ENCODE results near the gene CHML. TPM values are rescaled to one million over a fixed set of nuclear protein-coding genes. Genes with fewer than 3 reads are reported as not detected.

CHML gene, protein sequence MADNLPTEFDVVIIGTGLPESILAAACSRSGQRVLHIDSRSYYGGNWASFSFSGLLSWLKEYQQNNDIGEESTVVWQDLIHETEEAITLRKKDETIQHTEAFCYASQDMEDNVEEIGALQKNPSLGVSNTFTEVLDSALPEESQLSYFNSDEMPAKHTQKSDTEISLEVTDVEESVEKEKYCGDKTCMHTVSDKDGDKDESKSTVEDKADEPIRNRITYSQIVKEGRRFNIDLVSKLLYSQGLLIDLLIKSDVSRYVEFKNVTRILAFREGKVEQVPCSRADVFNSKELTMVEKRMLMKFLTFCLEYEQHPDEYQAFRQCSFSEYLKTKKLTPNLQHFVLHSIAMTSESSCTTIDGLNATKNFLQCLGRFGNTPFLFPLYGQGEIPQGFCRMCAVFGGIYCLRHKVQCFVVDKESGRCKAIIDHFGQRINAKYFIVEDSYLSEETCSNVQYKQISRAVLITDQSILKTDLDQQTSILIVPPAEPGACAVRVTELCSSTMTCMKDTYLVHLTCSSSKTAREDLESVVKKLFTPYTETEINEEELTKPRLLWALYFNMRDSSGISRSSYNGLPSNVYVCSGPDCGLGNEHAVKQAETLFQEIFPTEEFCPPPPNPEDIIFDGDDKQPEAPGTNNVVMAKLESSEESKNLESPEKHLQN
- polyA plus RNA-seq (2012; ENCODE audit: insufficient read length, low read depth): 3.8 TPM

DNA sequence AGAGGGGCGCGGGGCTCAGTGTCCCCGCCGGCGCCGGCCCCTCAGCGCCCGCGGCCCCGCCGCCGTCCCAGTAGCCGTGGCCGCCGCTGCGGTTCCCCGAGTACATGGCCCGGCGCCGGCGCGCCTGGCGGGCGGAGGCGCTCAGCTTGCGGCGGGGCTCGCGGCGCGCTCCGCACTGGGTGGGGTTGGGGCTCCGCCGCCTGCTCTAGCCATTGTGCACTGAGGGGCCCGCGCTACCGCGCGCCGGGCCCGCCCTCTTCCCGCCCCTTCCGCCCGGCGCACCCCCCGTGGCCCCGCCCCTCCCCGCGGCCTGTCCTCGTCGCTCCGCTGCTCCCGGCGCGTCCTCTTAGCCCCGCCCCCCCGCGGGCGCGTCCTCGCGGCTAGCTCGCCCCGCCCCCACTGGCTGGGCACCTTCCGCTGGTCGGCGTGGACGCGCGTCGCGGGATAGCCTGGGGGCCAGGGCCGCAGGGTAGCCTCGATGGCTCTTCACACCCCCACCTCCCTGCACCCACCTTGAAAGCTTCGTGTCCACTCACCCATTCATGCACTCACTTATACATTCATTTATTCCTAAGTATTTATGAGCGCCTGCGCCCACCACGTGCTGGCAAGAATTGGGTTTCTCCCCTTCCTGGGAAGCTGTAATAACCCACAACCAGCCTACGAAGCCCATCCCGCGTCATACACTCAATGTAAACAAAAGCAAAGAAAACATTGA is at the start of gene CHML, which contains the start of gene OPN3:
Gene CHML, minus strand, starts transcription at position 221 of the 718 bp plus-strand sequence. CDS start 4,603 bp downstream, outside the sequence.
Gene OPN3, minus strand, starts transcription at position 221 of the 718 bp plus-strand sequence. Its CDS starts 115 bp downstream, at position 106.
- TF ChIP-seq POLR2AphosphoS5 (IDR thresholded peaks at IDR 0.05; ENCODE audit: low read depth, low read length) (peak; percentile 67; the same call in 1 of the 2 replicates), TAF1 (IDR thresholded peaks at IDR 0.05; ENCODE audit: borderline replicate concordance, insufficient read depth, low read length) (peak; percentile 69; the same call in 1 of the 2 replicates), FOXP2 (optimal IDR thresholded peaks at IDR 0.05; ENCODE audit: borderline replicate concordance, extremely low read depth, extremely low read length, insufficient read depth) (peak; percentile 96), SIN3A (IDR thresholded peaks at IDR 0.05; ENCODE audit: borderline replicate concordance, insufficient read depth, low read length) (no peak)
- TF ChIP-seq, protein P1, sequence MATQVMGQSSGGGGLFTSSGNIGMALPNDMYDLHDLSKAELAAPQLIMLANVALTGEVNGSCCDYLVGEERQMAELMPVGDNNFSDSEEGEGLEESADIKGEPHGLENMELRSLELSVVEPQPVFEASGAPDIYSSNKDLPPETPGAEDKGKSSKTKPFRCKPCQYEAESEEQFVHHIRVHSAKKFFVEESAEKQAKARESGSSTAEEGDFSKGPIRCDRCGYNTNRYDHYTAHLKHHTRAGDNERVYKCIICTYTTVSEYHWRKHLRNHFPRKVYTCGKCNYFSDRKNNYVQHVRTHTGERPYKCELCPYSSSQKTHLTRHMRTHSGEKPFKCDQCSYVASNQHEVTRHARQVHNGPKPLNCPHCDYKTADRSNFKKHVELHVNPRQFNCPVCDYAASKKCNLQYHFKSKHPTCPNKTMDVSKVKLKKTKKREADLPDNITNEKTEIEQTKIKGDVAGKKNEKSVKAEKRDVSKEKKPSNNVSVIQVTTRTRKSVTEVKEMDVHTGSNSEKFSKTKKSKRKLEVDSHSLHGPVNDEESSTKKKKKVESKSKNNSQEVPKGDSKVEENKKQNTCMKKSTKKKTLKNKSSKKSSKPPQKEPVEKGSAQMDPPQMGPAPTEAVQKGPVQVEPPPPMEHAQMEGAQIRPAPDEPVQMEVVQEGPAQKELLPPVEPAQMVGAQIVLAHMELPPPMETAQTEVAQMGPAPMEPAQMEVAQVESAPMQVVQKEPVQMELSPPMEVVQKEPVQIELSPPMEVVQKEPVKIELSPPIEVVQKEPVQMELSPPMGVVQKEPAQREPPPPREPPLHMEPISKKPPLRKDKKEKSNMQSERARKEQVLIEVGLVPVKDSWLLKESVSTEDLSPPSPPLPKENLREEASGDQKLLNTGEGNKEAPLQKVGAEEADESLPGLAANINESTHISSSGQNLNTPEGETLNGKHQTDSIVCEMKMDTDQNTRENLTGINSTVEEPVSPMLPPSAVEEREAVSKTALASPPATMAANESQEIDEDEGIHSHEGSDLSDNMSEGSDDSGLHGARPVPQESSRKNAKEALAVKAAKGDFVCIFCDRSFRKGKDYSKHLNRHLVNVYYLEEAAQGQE (IDR thresholded peaks at IDR 0.05; ENCODE audit: insufficient read depth in 1 of 2, low read depth in 2 of 2, low read length in 2 of 2): no peak

DNA sequence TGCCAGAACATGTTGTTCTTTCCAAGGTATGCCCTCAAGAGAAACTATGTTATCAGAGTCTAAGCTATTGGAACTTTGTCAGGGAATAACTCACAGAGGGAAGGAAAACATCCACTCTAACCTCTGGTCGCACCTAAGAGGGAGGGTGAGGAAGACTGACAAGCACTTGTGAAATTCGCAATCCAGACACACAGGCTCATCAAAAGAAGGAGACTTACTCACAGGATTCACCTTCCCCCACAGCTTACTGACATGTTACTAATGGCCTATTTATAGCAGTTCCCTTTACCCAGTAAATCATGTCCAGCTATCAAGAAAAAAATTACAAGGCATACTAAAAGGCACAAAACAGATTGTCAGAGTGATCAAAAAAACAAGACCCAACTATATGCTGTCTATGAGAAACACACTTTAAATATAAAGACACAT is 48.8 kb upstream of the CHML start:
- TF ChIP-seq TAF1 (IDR thresholded peaks at IDR 0.05; ENCODE audit: borderline replicate concordance, insufficient read depth, low read length) (no peak), POLR2AphosphoS5 (IDR thresholded peaks at IDR 0.05; ENCODE audit: low read depth, low read length) (no peak), SIN3A (IDR thresholded peaks at IDR 0.05; ENCODE audit: borderline replicate concordance, insufficient read depth, low read length) (no peak), FOXP2 (optimal IDR thresholded peaks at IDR 0.05; ENCODE audit: borderline replicate concordance, extremely low read depth, extremely low read length, insufficient read depth) (no peak)
- TF ChIP-seq, protein P1 (IDR thresholded peaks at IDR 0.05; ENCODE audit: insufficient read depth in 1 of 2, low read depth in 2 of 2, low read length in 2 of 2): no peak

DNA sequence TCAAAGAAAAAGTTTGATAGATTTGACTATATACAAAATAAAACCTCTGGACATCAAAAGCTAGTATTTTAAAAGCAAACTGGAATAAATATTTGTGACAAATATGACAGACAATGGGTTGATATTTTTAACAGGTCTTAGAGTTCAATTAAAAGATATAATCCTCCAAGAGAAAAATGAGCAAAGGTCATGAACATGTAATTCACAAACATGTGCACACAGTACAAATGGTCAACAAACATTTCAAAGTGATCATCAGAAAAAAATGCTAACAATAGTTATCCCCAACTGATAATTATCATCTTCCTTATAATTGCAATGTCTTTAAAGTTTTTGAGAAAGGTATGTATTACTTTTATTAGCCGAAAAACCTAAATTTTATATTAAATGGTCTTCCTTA is 43.9 kb upstream of the CHML start:
- no peak for TF ChIP-seq SIN3A (IDR thresholded peaks at IDR 0.05; ENCODE audit: borderline replicate concordance, insufficient read depth, low read length)
- TF ChIP-seq POLR2AphosphoS5 (IDR thresholded peaks at IDR 0.05; ENCODE audit: low read depth, low read length): no peak
- TF ChIP-seq TAF1 (IDR thresholded peaks at IDR 0.05; ENCODE audit: borderline replicate concordance, insufficient read depth, low read length): no peak
- no peak for TF ChIP-seq FOXP2 (optimal IDR thresholded peaks at IDR 0.05; ENCODE audit: borderline replicate concordance, extremely low read depth, extremely low read length, insufficient read depth)
- TF ChIP-seq, protein P1 (IDR thresholded peaks at IDR 0.05; ENCODE audit: insufficient read depth in 1 of 2, low read depth in 2 of 2, low read length in 2 of 2): no peak

DNA sequence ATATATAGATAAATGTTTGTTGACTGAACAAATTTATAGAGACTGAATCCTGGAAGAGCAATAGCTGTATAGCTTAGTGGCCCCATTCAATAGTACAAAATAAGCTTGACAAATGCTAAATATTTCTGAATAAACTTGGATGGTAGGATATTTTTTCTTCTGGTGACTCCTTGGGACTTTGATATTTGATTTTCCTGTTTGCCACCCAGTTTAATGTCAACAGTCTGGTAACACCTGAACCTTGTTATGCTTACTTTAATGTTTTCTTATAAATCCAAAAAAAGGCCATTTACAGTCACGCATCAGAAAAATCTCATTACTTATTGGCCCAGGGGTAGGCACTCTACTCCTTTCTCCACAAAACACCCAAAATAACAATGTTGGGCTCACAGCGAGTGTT is 42.8 kb upstream of the CHML start:
- TF ChIP-seq POLR2AphosphoS5 (IDR thresholded peaks at IDR 0.05; ENCODE audit: low read depth, low read length) (no peak), SIN3A (IDR thresholded peaks at IDR 0.05; ENCODE audit: borderline replicate concordance, insufficient read depth, low read length) (no peak), TAF1 (IDR thresholded peaks at IDR 0.05; ENCODE audit: borderline replicate concordance, insufficient read depth, low read length) (no peak), FOXP2 (optimal IDR thresholded peaks at IDR 0.05; ENCODE audit: borderline replicate concordance, extremely low read depth, extremely low read length, insufficient read depth) (no peak)
- TF ChIP-seq, protein P1 (IDR thresholded peaks at IDR 0.05; ENCODE audit: insufficient read depth in 1 of 2, low read depth in 2 of 2, low read length in 2 of 2): no peak
